Fibroblast of lung (primary cell): ENCODE data around the gene RBPJL.

Experiments used
- EZH2 ChIP-seq: IDR thresholded peaks from 2 replicates; pipeline ENCODE4 v1.5.1; 2012; ENCODE audit warnings: low read length, control low read depth, mild to moderate bottlenecking; ENCODE audit errors: missing control alignments
- TF ChIP-seq, protein P1 (sequence below), 2 donors: IDR thresholded peaks in 1 of 2; conservative IDR thresholded peaks in 1 of 2; 1 replicate in 1 of 2; 2 replicates in 1 of 2; pipeline ENCODE4 v1.5.1; 2011 to 2012; ENCODE audit warnings: low read length in 2 of 2, control low read depth in 1 of 2, inconsistent platforms in 1 of 2, low read depth in 1 of 2, mild to moderate bottlenecking in 1 of 2

DNA sequence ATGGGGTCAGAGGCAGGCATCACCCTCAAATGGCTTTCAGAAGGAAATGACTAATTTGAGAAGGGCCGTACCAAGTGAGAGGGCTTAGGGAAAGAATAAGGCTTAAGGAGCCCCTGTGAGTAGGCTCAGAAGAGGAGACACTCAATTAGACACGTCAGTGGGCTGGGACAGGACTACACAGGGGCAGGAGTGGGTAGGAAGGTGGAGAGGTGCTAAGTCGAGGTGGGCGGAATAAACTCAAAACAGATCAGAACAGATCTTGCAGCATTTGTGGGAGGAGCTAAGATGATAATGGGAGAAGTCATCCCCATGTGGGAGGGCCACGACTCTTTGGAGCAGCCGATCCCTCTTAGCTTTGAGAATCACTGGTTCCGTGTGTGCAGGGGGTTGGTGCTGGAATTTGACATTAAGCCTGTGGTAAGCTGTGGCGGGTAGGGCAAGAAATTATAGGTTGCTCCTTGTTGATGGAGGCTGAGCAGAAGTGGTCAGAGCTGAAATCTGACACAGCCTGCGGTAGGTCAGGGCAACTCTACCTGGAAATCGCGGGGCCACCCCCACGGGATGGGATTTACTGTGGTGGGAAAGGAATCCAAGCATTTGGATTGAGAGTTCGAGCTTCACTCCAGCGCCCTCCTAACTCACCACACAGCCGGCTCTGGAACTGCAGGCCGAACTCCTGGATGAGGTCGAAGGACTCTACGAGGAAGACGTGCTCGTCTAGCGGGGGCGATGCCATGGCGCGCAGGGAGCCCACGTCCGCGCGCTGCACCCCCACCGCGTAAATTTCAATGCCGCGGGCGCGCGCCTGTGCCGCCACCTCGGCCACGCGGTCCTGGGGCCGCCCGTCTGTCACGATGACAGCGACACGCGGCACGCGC lies 2.8 kb upstream of the RBPJL start:
- TF ChIP-seq, protein P1, sequence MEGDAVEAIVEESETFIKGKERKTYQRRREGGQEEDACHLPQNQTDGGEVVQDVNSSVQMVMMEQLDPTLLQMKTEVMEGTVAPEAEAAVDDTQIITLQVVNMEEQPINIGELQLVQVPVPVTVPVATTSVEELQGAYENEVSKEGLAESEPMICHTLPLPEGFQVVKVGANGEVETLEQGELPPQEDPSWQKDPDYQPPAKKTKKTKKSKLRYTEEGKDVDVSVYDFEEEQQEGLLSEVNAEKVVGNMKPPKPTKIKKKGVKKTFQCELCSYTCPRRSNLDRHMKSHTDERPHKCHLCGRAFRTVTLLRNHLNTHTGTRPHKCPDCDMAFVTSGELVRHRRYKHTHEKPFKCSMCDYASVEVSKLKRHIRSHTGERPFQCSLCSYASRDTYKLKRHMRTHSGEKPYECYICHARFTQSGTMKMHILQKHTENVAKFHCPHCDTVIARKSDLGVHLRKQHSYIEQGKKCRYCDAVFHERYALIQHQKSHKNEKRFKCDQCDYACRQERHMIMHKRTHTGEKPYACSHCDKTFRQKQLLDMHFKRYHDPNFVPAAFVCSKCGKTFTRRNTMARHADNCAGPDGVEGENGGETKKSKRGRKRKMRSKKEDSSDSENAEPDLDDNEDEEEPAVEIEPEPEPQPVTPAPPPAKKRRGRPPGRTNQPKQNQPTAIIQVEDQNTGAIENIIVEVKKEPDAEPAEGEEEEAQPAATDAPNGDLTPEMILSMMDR (conservative IDR thresholded peaks at IDR 0.05 in 1 of 2, IDR thresholded peaks at IDR 0.05 in 1 of 2; ENCODE audit: low read depth in 1 of 2, low read length in 2 of 2): no peak
- TF ChIP-seq EZH2: no peak
